H9 (cell line): ENCODE results near the gene BMPR2. TPM values are rescaled to one million over a fixed set of nuclear protein-coding genes. Genes with fewer than 3 reads are reported as not detected.
A peak's percentile ranks its signal among the peaks of the same experiment; 100 is the strongest.

Experiments
- DNase-seq: peaks from one replicate; pipeline ENCODE4 v3.0.0-alpha.2; 2017
- H2AFZ ChIP-seq: one replicate; pipeline ENCODE4 v1.6.1; 2013; ENCODE audit warnings: mild to moderate bottlenecking, low read length, control low read depth, moderate library complexity
- H2AK5ac ChIP-seq: 2 replicates; pipeline ENCODE4 v1.6.1; 2013; ENCODE audit warnings: low read length, control low read depth, mixed read lengths; ENCODE audit not compliant: insufficient read length
- H2BK120ac ChIP-seq: one replicate; pipeline ENCODE4 v1.6.1; 2013; ENCODE audit warnings: low read depth, mild to moderate bottlenecking, low read length, control low read depth, inconsistent platforms; ENCODE audit not compliant: poor library complexity, severe bottlenecking
- H2BK12ac ChIP-seq: 2 replicates; pipeline ENCODE4 v1.6.1; 2013; ENCODE audit warnings: low read length, control low read depth, mixed read lengths, low read depth; ENCODE audit not compliant: insufficient read length
- H2BK15ac ChIP-seq: 2 replicates; pipeline ENCODE4 v1.6.1; 2013; ENCODE audit warnings: low read depth, low read length, control low read depth
- H2BK20ac ChIP-seq: one replicate; pipeline ENCODE4 v1.6.1; 2013; ENCODE audit warnings: low read depth, mild to moderate bottlenecking, low read length, control low read depth, inconsistent platforms; ENCODE audit not compliant: poor library complexity, severe bottlenecking
- H2BK5ac ChIP-seq: 2 replicates; pipeline ENCODE4 v1.6.1; 2013; ENCODE audit warnings: low read length, control low read depth, mixed read lengths; ENCODE audit not compliant: insufficient read length
- H3K14ac ChIP-seq: 2 replicates; pipeline ENCODE4 v1.6.1; 2013; ENCODE audit warnings: low read length, control low read depth; ENCODE audit not compliant: insufficient read depth
- H3K18ac ChIP-seq: 2 replicates; pipeline ENCODE4 v1.6.1; 2013; ENCODE audit warnings: low read depth, mild to moderate bottlenecking, mixed read lengths, low read length, control low read depth; ENCODE audit not compliant: insufficient read length
- H3K23ac ChIP-seq: 2 replicates; pipeline ENCODE4 v1.6.1; 2013; ENCODE audit warnings: low read length, control low read depth, mixed read lengths, low read depth; ENCODE audit not compliant: insufficient read length
- H3K23me2 ChIP-seq: 2 replicates; pipeline ENCODE4 v1.6.1; 2013; ENCODE audit warnings: low read depth, mild to moderate bottlenecking, mixed read lengths, low read length, control low read depth; ENCODE audit not compliant: insufficient read length, poor library complexity, severe bottlenecking
- H3K27ac ChIP-seq: 2 replicates; pipeline ENCODE4 v1.5.1; 2013; ENCODE audit warnings: low read length, control low read depth, mixed read lengths, low read depth; ENCODE audit not compliant: insufficient read length
- H3K27me3 ChIP-seq: 2 replicates; pipeline ENCODE4 v1.6.1; 2013; ENCODE audit warnings: low read length, control low read depth, inconsistent platforms; ENCODE audit not compliant: insufficient read depth
- H3K4ac ChIP-seq: 2 replicates; pipeline ENCODE4 v1.6.1; 2013; ENCODE audit warnings: low read depth, mild to moderate bottlenecking, control low read depth, inconsistent platforms, low read length, moderate library complexity
- H3K4me1 ChIP-seq: 2 replicates; pipeline ENCODE4 v1.6.1; 2013; ENCODE audit warnings: low read length, control low read depth, inconsistent platforms; ENCODE audit not compliant: insufficient read depth
- H3K4me2 ChIP-seq: 2 replicates; pipeline ENCODE4 v1.6.1; 2013; ENCODE audit warnings: low read length, control low read depth, mixed read lengths; ENCODE audit not compliant: insufficient read length, insufficient read depth
- H3K56ac ChIP-seq: 2 replicates; pipeline ENCODE4 v1.6.1; 2013; ENCODE audit warnings: low read depth, mild to moderate bottlenecking, mixed read lengths, low read length, control low read depth; ENCODE audit not compliant: insufficient read length
- H3K79me1 ChIP-seq: 2 replicates; pipeline ENCODE4 v1.6.1; 2013; ENCODE audit warnings: low read depth, mild to moderate bottlenecking, moderate library complexity, low read length, control low read depth, inconsistent platforms; ENCODE audit not compliant: insufficient read depth, poor library complexity, severe bottlenecking
- H3K79me2 ChIP-seq: 2 replicates; pipeline ENCODE4 v1.6.1; 2013; ENCODE audit warnings: low read length, control low read depth, inconsistent platforms; ENCODE audit not compliant: insufficient read depth
- H3K9ac ChIP-seq: 2 replicates; pipeline ENCODE4 v1.6.1; 2013; ENCODE audit warnings: low read length, control low read depth, mixed read lengths; ENCODE audit not compliant: insufficient read length; ENCODE audit errors: extremely low read depth
- H3K9me3 ChIP-seq: one replicate; pipeline ENCODE4 v1.6.1; 2013; ENCODE audit warnings: low read depth, low read length, inconsistent platforms; ENCODE audit not compliant: control insufficient read depth
- H3T11ph ChIP-seq: one replicate; pipeline ENCODE4 v1.6.1; 2013; ENCODE audit warnings: mild to moderate bottlenecking, low read length, control low read depth, inconsistent platforms
- H4K20me1 ChIP-seq: one replicate; pipeline ENCODE4 v1.6.1; 2013; ENCODE audit not compliant: control insufficient read depth, insufficient read length, insufficient read depth
- H4K5ac ChIP-seq: 2 replicates; pipeline ENCODE4 v1.6.1; 2013; ENCODE audit warnings: low read depth, mild to moderate bottlenecking, mixed read lengths, low read length, control low read depth; ENCODE audit not compliant: insufficient read length
- H4K8ac ChIP-seq: replicated peaks from 2 replicates; pipeline ENCODE4 v1.6.1; 2013; ENCODE audit warnings: low read length, control low read depth, mixed read lengths, low read depth; ENCODE audit not compliant: insufficient read length
- H4K91ac ChIP-seq: 2 replicates; pipeline ENCODE4 v1.6.1; 2013; ENCODE audit warnings: low read depth, mild to moderate bottlenecking, moderate library complexity, mixed read lengths, low read length, control low read depth; ENCODE audit not compliant: insufficient read length
- H3K27ac Mint-ChIP-seq, 3 experiments: 2 replicates in 2 of 3; 3 replicates in 1 of 3; pipeline ENCODE4 v1.8.0; 2020 to 2021; ENCODE audit warnings: mixed read lengths in 3 of 3, mild to moderate bottlenecking in 1 of 3, moderate library complexity in 1 of 3
- H3K27me3 Mint-ChIP-seq: 2 replicates; pipeline ENCODE4 v1.8.0; 2021; ENCODE audit warnings: low read depth, mild to moderate bottlenecking, moderate library complexity, mixed read lengths
- H3K36me3 Mint-ChIP-seq, 3 experiments: 2 replicates in 2 of 3; 3 replicates in 1 of 3; pipeline ENCODE4 v1.8.0; 2020 to 2021; ENCODE audit warnings: low read depth in 3 of 3, mixed read lengths in 3 of 3; ENCODE audit not compliant: insufficient read depth in 1 of 3
- H3K4me1 Mint-ChIP-seq, 2 experiments: 2 replicates each; pipeline ENCODE4 v1.8.0; 2020; ENCODE audit warnings: mixed read lengths in 2 of 2
- H3K4me3 Mint-ChIP-seq, 2 experiments: 2 replicates in 1 of 2; 3 replicates in 1 of 2; pipeline ENCODE4 v1.8.0; 2020 to 2021; ENCODE audit warnings: mild to moderate bottlenecking in 2 of 2, mixed read lengths in 2 of 2, moderate library complexity in 1 of 2
- H3K9me3 Mint-ChIP-seq, 2 experiments: 2 replicates in 1 of 2; 3 replicates in 1 of 2; pipeline ENCODE4 v1.8.0; 2020; ENCODE audit warnings: mild to moderate bottlenecking in 2 of 2, mixed read lengths in 2 of 2, moderate library complexity in 1 of 2
- WGBS: extraction: QIAGEN DNeasy Blood & Tissue Kit; methylation state at CpG from one replicate; pipeline ENCODE4 v1.1.7; 2013; ENCODE audit warnings: missing lambda C conversion rate, low lambda C conversion rate, mixed read lengths; ENCODE audit not compliant: insufficient read length; ENCODE audit errors: extremely low coverage; 5-methylcytosine and 5-hydroxymethylcytosine counted together
- total RNA-seq: library from RNA; stranded (reverse); gene quantifications from 2 replicates; pipeline ENCODE4 v1.2.1, GENCODE V29; 2021
- TF ChIP-seq, protein P1 (sequence below): fragments of 200-600 bp; sonication (generic); conservative IDR thresholded peaks from 3 replicates; pipeline ENCODE4 v1.8.0; 2021; ENCODE audit warnings: antibody characterized with exemption, mild to moderate bottlenecking

The BMPR2 gene
- total RNA-seq, 1 experiment from 2014 or later = 17.3 TPM

DNA sequence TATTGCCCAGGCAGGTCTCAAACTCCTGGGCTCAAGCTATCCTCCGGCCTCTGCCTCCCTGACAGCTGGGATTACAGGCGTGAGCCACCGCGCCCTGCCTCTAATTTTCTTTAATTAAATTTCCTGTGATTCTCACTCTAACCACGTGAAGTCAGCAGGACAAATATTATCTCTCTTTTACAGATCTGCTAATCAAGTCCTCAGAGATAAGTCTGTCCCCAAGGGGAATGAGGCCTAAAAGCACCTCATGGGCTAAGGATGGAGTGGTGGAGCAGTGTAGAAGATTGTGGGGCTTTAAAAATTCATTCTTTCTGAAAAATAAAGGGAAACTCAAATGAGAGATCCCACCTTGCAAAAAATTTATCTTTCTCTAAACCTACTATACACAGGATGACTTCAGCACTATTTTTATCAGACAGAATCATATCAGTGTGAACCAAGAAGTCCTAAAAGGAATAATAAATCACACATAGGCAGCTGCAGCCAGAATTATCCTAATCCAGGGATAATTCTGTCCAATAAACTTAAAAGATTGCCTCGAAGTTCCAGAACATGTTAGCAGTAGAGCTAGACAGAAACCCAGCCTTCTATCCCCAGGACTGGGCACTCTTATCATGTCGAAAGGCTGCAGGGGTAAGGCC, 38.3 kb upstream of the BMPR2 start:
- no peak overlapping the region for H2BK5ac ChIP-seq
- TF ChIP-seq, protein P1, sequence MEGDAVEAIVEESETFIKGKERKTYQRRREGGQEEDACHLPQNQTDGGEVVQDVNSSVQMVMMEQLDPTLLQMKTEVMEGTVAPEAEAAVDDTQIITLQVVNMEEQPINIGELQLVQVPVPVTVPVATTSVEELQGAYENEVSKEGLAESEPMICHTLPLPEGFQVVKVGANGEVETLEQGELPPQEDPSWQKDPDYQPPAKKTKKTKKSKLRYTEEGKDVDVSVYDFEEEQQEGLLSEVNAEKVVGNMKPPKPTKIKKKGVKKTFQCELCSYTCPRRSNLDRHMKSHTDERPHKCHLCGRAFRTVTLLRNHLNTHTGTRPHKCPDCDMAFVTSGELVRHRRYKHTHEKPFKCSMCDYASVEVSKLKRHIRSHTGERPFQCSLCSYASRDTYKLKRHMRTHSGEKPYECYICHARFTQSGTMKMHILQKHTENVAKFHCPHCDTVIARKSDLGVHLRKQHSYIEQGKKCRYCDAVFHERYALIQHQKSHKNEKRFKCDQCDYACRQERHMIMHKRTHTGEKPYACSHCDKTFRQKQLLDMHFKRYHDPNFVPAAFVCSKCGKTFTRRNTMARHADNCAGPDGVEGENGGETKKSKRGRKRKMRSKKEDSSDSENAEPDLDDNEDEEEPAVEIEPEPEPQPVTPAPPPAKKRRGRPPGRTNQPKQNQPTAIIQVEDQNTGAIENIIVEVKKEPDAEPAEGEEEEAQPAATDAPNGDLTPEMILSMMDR = no peak
- no peak overlapping the region for H3K4me2 ChIP-seq
- no peaks in the 10 kb centered on the region for H3K9me3 Mint-ChIP-seq
- H3K4me1 Mint-ChIP-seq = peaks cover 2% of the 10 kb centered on the region in 2 experiments; a peak in 2 of 4 replicates
- no peak overlapping the region for H3K9ac ChIP-seq
- no peaks in the 10 kb centered on the region for H3K79me1 ChIP-seq
- H4K5ac ChIP-seq = no peak overlapping the region
- H3K27me3 ChIP-seq = no peaks in the 10 kb centered on the region
- no peak overlapping the region for H3K56ac ChIP-seq
- peak overlapping the region in 1 of 3 experiments; percentile 39; a peak in 2 of 7 replicates for H3K27ac Mint-ChIP-seq
- H3K9me3 ChIP-seq = no peaks in the 10 kb centered on the region
- H3K14ac ChIP-seq = no peak overlapping the region
- H3T11ph ChIP-seq = no peak overlapping the region
- H3K79me2 ChIP-seq = no peaks in the 10 kb centered on the region
- H2BK20ac ChIP-seq = no peak overlapping the region
- WGBS = no CpG with 5 or more reads among the region's 7 CpGs
- H2AFZ ChIP-seq = no peak overlapping the region
- no peak overlapping the region for H3K18ac ChIP-seq
- no peak overlapping the region for H3K23ac ChIP-seq
- no peak overlapping the region for H2BK12ac ChIP-seq
- H3K23me2 ChIP-seq = no peaks in the 10 kb centered on the region
- no peak for DNase-seq
- no peak overlapping the region for H3K27ac ChIP-seq
- H3K36me3 Mint-ChIP-seq = no peaks in the 10 kb centered on the region
- no peaks in the 10 kb centered on the region for H3K4me1 ChIP-seq
- no peak overlapping the region for H3K4ac ChIP-seq
- H4K20me1 ChIP-seq = no peaks in the 10 kb centered on the region
- no peak overlapping the region for H3K4me3 Mint-ChIP-seq
- no peak overlapping the region for H4K8ac ChIP-seq
- H2BK15ac ChIP-seq = no peak overlapping the region
- H2AK5ac ChIP-seq = no peak overlapping the region
- H3K27me3 Mint-ChIP-seq = no peaks in the 10 kb centered on the region; the same call in 1 of the 2 replicates
- H2BK120ac ChIP-seq = no peak overlapping the region
- no peak overlapping the region for H4K91ac ChIP-seq
